Left lung (tissue), 10 donors: ENCODE results near the gene MOCOS. TPM values are rescaled to one million over a fixed set of nuclear protein-coding genes. Genes with fewer than 3 reads are reported as not detected.

Experiments used
- ATAC-seq: fragments of 200-7000 bp; cut with Tn5 transposase; one replicate; pipeline ENCODE4 v1.9.1; 2020; ENCODE audit warnings: moderate library complexity
- DNase-seq, 4 donors: peaks; one replicate each; pipeline ENCODE4 v3.0.0-alpha.2; 2013 to 2020
- H3K27ac ChIP-seq, 2 donors: fragments of 200-600 bp; sonication (generic) in 1 of 2; one replicate each; pipeline versions ENCODE4 v1.5.0 to v1.8.0; 2020 to 2021
- H3K27me3 ChIP-seq, 2 donors: fragments of 200-600 bp; sonication (generic) in 1 of 2; one replicate each; pipeline versions ENCODE4 v1.5.0 to v1.8.0; 2020 to 2021
- H3K36me3 ChIP-seq, 2 donors: fragments of 200-600 bp; sonication (generic) in 1 of 2; one replicate each; pipeline versions ENCODE4 v1.5.0 to v1.8.0; 2020 to 2021
- H3K4me1 ChIP-seq, 2 donors: fragments of 200-600 bp; one replicate each; pipeline ENCODE4 v1.8.0; 2021
- H3K4me3 ChIP-seq, 2 donors: fragments of 200-600 bp; sonication (generic) in 1 of 2; one replicate each; pipeline versions ENCODE4 v1.5.0 to v1.8.0; 2020 to 2021; ENCODE audit warnings: mild to moderate bottlenecking in 1 of 2
- H3K9me3 ChIP-seq, 2 donors: fragments of 200-600 bp; sonication (generic) in 1 of 2; one replicate each; pipeline versions ENCODE4 v1.5.0 to v1.8.0; 2020 to 2021
- CTCF ChIP-seq, 2 donors: fragments of 200-600 bp; sonication (generic) in 1 of 2; IDR thresholded peaks; one replicate each; pipeline versions ENCODE4 v1.5.0 to v1.8.0; 2021; ENCODE audit warnings: antibody characterized with exemption in 2 of 2
- intact Hi-C, 2 donors: fragments of 100-400 bp; cut with DNase I; formaldehyde crosslinking; loops; one replicate each; pipeline versions ENCODE4 v1.11.2 to v1.14.2; 2022
- polyA plus RNA-seq, 6 donors: library from polyadenylated mRNA; unstranded; fragments of 120-200 nt; gene quantifications; one replicate each; pipeline ENCODE4 v1.2.1, GENCODE V29; 2013; ENCODE audit not compliant: insufficient read length in 6 of 6
- total RNA-seq, 2 donors: library from RNA; stranded (reverse); fragmentation: NEBNext Ultra II Directional; extraction: Animal tissue kit (Norgen Biotek cat#: 25700); gene quantifications; one replicate each; pipeline ENCODE4 v1.2.1, GENCODE V29; 2021
- donor health status: DM: no; HTN: yes; CAD: no.
- donor health status: DM: no; HTN: no; CAD: no.

The MOCOS gene
- total and polyA plus RNA-seq, 8 donors: 0.60 to 5.5 (median 1.2) TPM

- Histone ChIP-seq H3K4me3 (no peak overlapping the region), H3K36me3 (peaks cover 0 to 94% of the 10 kb centered on the region in 2 donors)
- intact Hi-C loops: no loop called here
These were observed 37.6 kb upstream of the MOCOS start for GRCh38 chr18:36149514-36150289.

GRCh38 chr18:36152781-36153180, 34.5 kb upstream of the MOCOS start:
- Histone ChIP-seq H3K36me3 (peaks cover 0 to 95% of the 10 kb centered on the region in 2 donors), H3K4me3 (no peak overlapping the region), H3K4me1 (no peaks in the 10 kb centered on the region), H3K27me3 (no peaks in the 10 kb centered on the region), H3K27ac (peak overlapping the region in 1 of 2 donors; percentile 19), H3K9me3 (no peaks in the 10 kb centered on the region)
- DNase-seq: no peak
- intact Hi-C loops: no loop called here
- no peak for TF ChIP-seq CTCF (IDR thresholded peaks at IDR 0.05)
- ATAC-seq: no peak

More at GRCh38 chr18:36149514-36150289, 37.6 kb upstream of the MOCOS start:
- H3K27ac ChIP-seq: no peak overlapping the region
- no peaks in the 10 kb centered on the region for H3K9me3 ChIP-seq
- H3K27me3 ChIP-seq: no peaks in the 10 kb centered on the region
- H3K4me1 ChIP-seq: no peaks in the 10 kb centered on the region
- no peak for TF ChIP-seq CTCF (IDR thresholded peaks at IDR 0.05)
- DNase-seq (no peak), ATAC-seq (no peak)

DNA sequence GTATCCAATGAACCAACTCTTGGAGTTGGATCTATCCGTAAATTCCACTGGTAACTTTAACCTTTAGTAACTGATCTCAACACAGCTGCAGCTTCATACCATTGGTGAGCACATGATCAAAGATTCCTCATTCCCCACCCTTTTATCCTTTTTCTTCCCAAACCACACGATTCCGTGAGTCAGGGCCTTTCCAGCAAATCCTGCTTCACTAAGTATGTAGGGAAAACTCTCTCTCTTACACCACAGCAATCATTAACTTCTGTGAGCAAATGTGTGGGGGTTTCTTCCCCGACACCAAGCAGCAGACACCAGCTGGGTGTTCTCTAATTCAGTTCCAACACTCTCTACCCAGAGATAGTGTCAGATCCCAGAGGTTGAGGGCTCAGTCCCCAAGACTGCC, 34.1 kb upstream of the MOCOS start:
- no peaks in the 10 kb centered on the region for H3K4me1 ChIP-seq
- peak overlapping the region in 1 of 2 donors; percentile 71 for H3K27ac ChIP-seq
- intact Hi-C loops: no loop called here
- H3K9me3 ChIP-seq: no peaks in the 10 kb centered on the region
- ATAC-seq: peak; percentile 62
- peaks cover 0 to 95% of the 10 kb centered on the region in 2 donors for H3K36me3 ChIP-seq
- no peaks in the 10 kb centered on the region for H3K27me3 ChIP-seq
- no peak overlapping the region for H3K4me3 ChIP-seq
- no peak for DNase-seq
- no peak for TF ChIP-seq CTCF (IDR thresholded peaks at IDR 0.05)

- H3K4me1 ChIP-seq: no peaks in the 10 kb centered on the region
- peak overlapping the region in 1 of 2 donors; percentile 71 for H3K27ac ChIP-seq
- no peak overlapping the region for H3K4me3 ChIP-seq
- no peaks in the 10 kb centered on the region for H3K9me3 ChIP-seq
- ATAC-seq: peak; percentile 39
- no peak for DNase-seq
- intact Hi-C loops: no loop called here
- H3K27me3 ChIP-seq: no peaks in the 10 kb centered on the region
- peaks cover 0 to 95% of the 10 kb centered on the region in 2 donors for H3K36me3 ChIP-seq
- TF ChIP-seq CTCF (IDR thresholded peaks at IDR 0.05): no peak
These were observed 33.5 kb upstream of the MOCOS start for GRCh38 chr18:36153771-36154170.

GRCh38 chr18:36155851-36156757, 31.2 kb upstream of the MOCOS start:
- Histone ChIP-seq H3K4me3 (no peak overlapping the region), H3K4me1 (no peaks in the 10 kb centered on the region), H3K36me3 (peaks cover 0 to 97% of the 10 kb centered on the region in 2 donors), H3K9me3 (no peaks in the 10 kb centered on the region), H3K27ac (no peak overlapping the region), H3K27me3 (no peaks in the 10 kb centered on the region)
- intact Hi-C loops: no loop called here
- DNase-seq: no peak
- no peak for ATAC-seq
- no peak for TF ChIP-seq CTCF (IDR thresholded peaks at IDR 0.05)
